Stimulated activated naive CD8-positive, alpha-beta T cell treated with anti-CD3 and anti-CD28 coated beads, Interleukin-15, Interleukin-2, amounts not matched to agents 100 U/mL and 50 U/mL, for 24 hours (primary cell): ENCODE measurements around the gene LYRM1.
A peak's percentile ranks its signal among the peaks of the same experiment; 100 is the strongest.
"Not testable (repeated sequence)": the region's sequence is repeated elsewhere in the genome, so short reads cannot be mapped to it uniquely, and the experiment has no call there.

ENCODE experiments used
- ATAC-seq: fragments of 150-1000 bp; cut with Tn5 transposase; one replicate; pipeline ENCODE4 v1.10.0; 2021
- DNase-seq: peaks from one replicate; pipeline ENCODE4 v3.0.0; 2021

LYRM1 gene

GRCh38 chr16:20937736-20938135, 37.2 kb downstream of the LYRM1 start:
- DNase-seq = no peak
- ATAC-seq = no peak

GRCh38 chr16:20938426-20938825, 37.9 kb downstream of the LYRM1 start:
- ATAC-seq = peak; percentile 84
- DNase-seq = no peak

GRCh38 chr16:20939611-20940010, 39.0 kb downstream of the LYRM1 start:
- no peak for DNase-seq
- ATAC-seq = peak; percentile 28

- no peak for ATAC-seq
- no peak for DNase-seq
Observed at GRCh38 chr16:20940871-20941635, 40.5 kb downstream of the LYRM1 start.

GRCh38 chr16:20941636-20941926, 41.0 kb downstream of the LYRM1 start:
- no peak for ATAC-seq
- DNase-seq = no peak

GRCh38 chr16:20942256-20942655, 41.7 kb downstream of the LYRM1 start:
- DNase-seq = no peak
- no peak for ATAC-seq

- DNase-seq (peak; percentile 40), ATAC-seq (peak; percentile 61)
Observed at GRCh38 chr16:20944861-20945574, 44.4 kb downstream of the LYRM1 start.

- not testable (repeated sequence) for ATAC-seq, DNase-seq
Observed at GRCh38 chr16:20945575-20945875, 45.0 kb downstream of the LYRM1 start.

- ATAC-seq (no peak), DNase-seq (no peak)
Observed at GRCh38 chr16:20946015-20946629, 45.6 kb downstream of the LYRM1 start.

- DNase-seq (no peak), ATAC-seq (no peak)
Observed at GRCh38 chr16:20948444-20948843, 47.9 kb downstream of the LYRM1 start.

GRCh38 chr16:20949660-20950059, 49.1 kb downstream of the LYRM1 start:
- ATAC-seq (no peak), DNase-seq (no peak)

GRCh38 chr16:20950294-20950693, 49.7 kb downstream of the LYRM1 start:
- no peak for ATAC-seq
- DNase-seq = no peak

- ATAC-seq (no peak), DNase-seq (no peak)
Observed at GRCh38 chr16:20952139-20952920, 51.8 kb downstream of the LYRM1 start.

GRCh38 chr16:20954574-20954973, 54.0 kb downstream of the LYRM1 start:
- ATAC-seq (no peak), DNase-seq (no peak)

GRCh38 chr16:20956319-20956718, 55.7 kb downstream of the LYRM1 start:
- DNase-seq (no peak), ATAC-seq (no peak)

GRCh38 chr16:20957153-20957552, 56.6 kb downstream of the LYRM1 start:
- ATAC-seq = no peak
- no peak for DNase-seq

- ATAC-seq = no peak
Observed at GRCh38 chr16:20960899-20961298, 60.3 kb downstream of the LYRM1 start.

GRCh38 chr16:20968765-20969164, 68.2 kb downstream of the LYRM1 start:
- DNase-seq (no peak), ATAC-seq (no peak)

More at GRCh38 chr16:20960899-20961298, 60.3 kb downstream of the LYRM1 start:
- DNase-seq = no peak

GRCh38 chr16:20969386-20969785, 68.8 kb downstream of the LYRM1 start:
- no peak for ATAC-seq
- DNase-seq = no peak

GRCh38 chr16:20971401-20971800, 70.8 kb downstream of the LYRM1 start:
- ATAC-seq (no peak), DNase-seq (no peak)

GRCh38 chr16:20973201-20973600, 72.6 kb downstream of the LYRM1 start:
- ATAC-seq, DNase-seq: not testable (repeated sequence)
